Uterus (tissue), 2 donors: ENCODE results near the gene VEPH1.

Source experiments
- CTCF ChIP-seq, 4 experiments: fragments of 200-600 bp in 2 of 4; fragments of 450-650 bp in 2 of 4; sonication (generic) in 2 of 4; IDR thresholded peaks; one replicate each; pipeline ENCODE4 v1.5.1; 2016 to 2019; ENCODE audit warnings: antibody characterized with exemption in 4 of 4, mild to moderate bottlenecking in 2 of 4, moderate library complexity in 1 of 4
- POLR2A ChIP-seq, 2 donors: fragments of 450-650 bp; IDR thresholded peaks; one replicate each; pipeline ENCODE4 v1.6.1; 2016; ENCODE audit warnings: antibody characterized with exemption in 2 of 2, mild to moderate bottlenecking in 1 of 2, moderate library complexity in 1 of 2

GRCh38 chr3:157294953-157295352 is 208.3 kb downstream of the VEPH1 start:
- TF ChIP-seq CTCF (IDR thresholded peaks at IDR 0.05), result no peak
- no peak for TF ChIP-seq POLR2A (IDR thresholded peaks at IDR 0.05)
